HG03520 (cell line): ENCODE measurements around the gene HOXB9.

ENCODE experiments used
- ATAC-seq: cut with Tn5 transposase; IDR thresholded peaks from one replicate; pipeline ENCODE4 v1.9.1; 2021; ENCODE audit warnings: mild to moderate bottlenecking, moderate library complexity; ENCODE audit not compliant: unreplicated experiment

HOXB9 gene

DNA sequence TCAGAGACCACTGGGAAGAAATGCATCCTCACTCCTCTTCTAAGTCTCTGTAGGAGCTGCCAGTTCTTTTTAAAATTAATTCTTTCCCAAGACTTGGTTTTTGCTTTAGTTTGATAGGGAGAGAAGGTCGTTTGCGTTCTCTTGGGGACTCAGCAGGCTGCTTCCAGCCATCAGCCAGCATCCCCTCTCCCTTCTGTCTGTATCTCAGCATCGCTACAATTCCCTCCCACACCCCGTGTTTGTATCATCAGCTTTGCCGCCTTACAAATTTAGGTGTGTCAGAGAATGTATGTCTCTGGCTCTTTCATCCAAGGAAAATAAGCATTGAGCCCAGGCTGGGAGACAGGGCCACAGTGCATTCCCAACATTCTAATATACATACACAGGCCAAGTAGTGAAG, 26.8 kb downstream of the HOXB9 start:
- no peak for ATAC-seq

GRCh38 chr17:48598736-48599135, 27.4 kb downstream of the HOXB9 start:
- ATAC-seq: no peak

DNA sequence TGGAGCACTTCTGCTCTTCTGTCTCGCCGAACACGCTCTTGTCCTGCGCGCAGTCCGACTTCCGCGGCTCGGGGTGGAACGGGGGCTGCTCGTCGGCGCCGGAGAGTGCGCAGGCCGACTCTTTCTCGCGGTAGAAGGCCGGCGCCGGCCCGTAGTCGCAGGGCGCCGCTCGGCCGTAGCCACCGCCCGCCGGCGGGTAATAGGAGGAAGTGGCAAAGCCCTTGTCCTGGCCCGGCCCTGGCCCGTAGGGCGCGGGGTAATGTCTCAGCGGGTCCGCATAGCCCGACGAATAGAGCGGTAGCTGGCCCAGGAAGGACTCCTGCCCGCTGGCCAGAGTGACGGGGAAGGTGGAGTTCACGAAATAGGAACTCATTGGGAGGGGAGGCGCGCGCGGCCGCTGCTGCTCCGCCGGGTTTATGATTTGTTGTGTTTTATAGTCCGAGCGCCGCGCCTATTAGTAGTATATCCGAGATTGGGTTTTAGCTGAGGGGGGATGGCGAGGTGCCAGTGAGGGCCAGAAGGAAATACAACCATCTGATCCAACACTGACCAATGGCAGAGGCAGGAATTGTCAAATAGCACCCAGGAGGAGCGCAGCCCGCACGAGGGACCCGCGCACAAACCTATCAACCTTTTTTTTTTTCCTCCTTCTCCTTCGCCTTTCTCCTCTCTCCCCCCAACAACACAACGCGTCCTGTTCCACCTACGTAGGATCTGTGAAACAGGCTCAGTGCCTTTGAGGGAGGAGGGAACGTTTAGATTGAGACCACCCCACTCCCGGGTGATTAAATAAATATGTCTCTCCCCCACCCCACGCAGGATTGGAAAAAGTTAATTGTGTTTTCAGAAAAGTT, 28.2 kb downstream of the HOXB9 start:
- no peak for ATAC-seq

- ATAC-seq: no peak
These were observed 28.7 kb downstream of the HOXB9 start for GRCh38 chr17:48597528-48597777.

DNA sequence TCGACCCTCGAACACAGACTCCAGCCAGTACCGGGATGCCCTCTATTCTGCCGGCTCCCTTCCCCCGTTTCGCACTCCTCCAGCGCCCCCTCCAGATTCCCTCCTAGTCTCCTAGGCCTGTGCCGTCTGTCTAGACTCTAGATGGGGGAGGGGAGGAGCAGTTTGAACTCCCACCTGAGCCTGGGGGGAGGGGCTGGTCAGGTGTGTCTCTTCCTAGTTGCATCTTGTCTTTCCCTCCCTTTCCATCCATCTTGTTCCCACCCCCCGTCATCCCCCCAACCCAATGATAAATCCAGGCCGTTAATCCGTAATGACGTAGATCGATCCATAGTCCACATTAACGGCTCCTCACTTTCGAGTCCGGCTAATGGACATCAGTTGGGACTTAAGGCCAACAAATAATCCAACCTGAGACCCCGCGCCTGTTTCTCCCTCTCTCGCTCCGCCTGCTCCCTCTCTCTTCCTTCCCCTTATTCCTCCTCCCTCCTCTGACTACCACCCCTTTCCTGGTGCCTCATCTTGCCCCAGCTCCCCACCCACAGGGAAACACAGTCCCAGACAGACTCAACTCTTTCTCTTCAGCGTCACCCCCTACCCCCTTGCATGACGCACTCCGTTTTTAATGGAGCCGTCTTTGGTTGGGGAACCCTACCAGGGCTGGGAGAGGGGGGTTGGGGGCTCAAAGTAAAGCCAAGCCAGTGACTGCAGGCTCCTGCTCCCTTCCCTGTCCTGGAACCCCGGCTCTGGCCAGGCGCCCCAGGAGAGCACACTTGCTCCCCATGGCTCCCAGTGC, 29.2 kb downstream of the HOXB9 start:
- no peak for ATAC-seq

- ATAC-seq: no peak
These were observed 30.0 kb downstream of the HOXB9 start for GRCh38 chr17:48596000-48596734.

DNA sequence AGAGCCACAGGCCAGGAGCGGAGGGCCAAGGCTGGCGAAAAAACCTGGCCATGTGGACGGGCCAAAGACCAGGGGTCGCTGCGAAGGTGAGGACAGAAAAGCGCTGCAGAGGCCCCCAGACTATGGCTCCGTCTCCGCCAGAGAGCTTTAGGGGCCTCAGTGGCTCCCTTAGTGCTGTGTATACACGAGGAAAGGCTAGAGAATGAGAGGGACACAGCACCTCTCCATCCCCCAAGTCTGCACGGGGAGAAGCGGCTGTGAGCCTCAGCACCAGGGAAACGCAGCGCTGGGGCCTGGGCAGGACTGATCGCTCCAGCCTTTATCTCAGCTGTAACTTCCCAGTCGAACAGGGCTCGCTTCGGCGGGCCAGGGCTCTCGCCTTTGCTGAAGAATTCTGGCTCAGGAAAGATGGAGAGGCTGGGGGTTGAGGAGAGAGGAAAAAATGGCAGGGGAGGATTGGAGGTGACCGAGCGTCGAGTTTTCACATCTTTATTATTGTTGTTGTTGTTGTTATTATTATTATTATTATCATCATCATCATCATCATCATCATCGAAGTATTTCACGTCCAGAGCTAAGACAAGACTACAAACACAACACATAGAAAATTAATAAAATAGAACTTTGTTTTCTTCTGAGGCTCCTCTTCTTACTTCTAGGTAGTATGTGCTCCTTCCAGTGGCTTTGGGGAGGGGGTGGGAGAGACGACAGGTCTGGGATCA, 30.7 kb downstream of the HOXB9 start:
- ATAC-seq: no peak

- ATAC-seq: no peak
These were observed 31.4 kb downstream of the HOXB9 start for GRCh38 chr17:48594538-48595277.

GRCh38 chr17:48593840-48594537, 32.2 kb downstream of the HOXB9 start:
- no peak for ATAC-seq

GRCh38 chr17:48593126-48593829, 32.9 kb downstream of the HOXB9 start, which contains the start of gene HOXB5:
HOXB5 (minus strand) TSS chr17:48593779; CDS start chr17:48593682, 97 bp downstream.
- no peak for ATAC-seq

DNA sequence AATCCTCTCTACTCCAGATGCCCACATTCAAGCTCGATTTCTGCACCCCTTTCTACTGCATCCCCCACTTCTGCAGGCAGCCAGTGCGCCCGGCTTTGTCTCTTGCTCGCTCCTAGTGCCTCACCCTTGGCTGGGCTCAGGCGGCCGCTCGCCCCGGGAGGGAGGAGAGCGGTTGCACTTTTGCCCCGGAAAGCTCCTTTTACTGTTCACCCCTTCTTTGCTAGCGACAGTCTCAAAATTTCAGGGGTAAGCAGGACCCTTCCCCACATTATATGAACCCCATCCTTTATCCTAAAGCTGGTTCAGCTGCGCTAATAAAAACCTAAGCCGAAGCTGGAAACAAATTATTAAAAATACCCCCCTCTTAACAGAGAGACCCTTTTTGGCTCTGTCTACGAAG, 33.6 kb downstream of the HOXB9 start:
- no peak for ATAC-seq

GRCh38 chr17:48592057-48592514, 34.1 kb downstream of the HOXB9 start:
- ATAC-seq: no peak

DNA sequence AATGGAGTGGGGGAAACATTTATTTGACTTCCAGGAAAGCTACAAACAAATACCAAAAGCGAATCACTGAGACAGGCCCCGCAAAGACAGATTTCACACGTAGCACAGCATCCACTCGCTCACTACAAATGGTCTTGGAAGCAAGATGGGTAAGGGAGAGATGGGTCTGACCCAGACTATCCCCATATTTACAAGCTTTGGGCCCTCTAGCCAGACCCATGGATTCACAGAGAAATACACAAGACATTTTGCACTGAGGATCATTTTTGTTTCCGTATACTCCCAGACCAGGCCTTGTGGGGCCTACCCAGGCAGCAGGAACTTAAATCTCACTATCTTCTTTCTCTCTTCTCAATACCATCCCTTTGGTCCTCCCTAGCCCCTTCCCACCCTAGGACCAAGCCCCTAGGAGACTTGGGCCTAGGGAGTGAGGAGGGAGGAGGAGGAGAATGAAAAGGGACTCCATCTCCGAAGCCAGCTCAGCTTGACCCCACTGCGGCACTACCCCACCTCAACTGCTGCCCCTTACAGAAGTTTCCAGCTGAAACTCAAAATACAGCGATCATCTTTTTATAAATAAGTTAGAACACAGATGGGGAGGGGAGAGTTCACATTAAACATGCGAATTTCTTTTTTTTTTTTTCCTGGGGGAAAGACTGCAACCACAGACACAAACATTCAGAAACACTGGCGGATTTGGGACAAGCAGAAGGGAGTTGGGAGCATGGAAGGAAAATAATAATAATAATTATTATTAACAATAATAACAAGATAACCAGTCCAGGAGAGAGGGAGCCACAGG, 34.7 kb downstream of the HOXB9 start:
- ATAC-seq: no peak

- no peak for ATAC-seq
These were observed 35.5 kb downstream of the HOXB9 start for GRCh38 chr17:48590607-48591161.

DNA sequence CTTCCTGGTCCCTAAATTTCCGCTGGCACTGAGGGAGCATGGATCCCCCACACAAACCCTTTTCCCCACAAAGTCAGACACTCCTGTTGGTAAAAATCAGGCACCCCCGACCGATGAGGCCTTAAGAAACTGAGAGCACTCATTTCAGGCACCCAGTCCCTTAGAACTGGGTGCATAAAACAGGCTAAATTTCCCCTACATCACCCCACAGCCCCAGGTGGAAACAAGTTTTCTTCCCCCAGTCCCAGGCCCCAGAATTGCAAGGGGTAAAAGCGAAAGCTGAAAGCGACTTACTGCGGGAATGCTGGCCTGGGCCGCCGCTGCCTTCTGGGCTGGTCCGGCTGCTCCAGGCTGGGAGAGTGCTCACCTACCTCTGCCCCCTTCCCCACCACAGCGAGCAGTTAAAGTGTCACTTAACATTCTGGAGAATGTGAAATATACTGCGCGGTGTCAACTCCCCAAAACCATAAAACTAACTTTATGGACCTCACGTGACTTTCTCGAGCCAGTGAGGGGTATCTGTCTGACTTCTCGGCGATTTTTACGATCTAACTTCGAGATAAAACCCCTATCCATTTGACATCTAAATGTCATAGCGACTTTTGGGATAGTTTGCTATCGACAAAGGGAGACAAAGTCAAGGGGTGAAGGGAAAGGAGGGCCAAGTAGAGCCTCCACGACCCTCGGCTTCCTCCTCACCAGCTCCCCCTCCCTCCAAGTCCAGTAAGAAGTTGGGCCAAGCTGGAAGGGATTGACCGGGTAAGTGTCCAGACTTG, 36.1 kb downstream of the HOXB9 start, which contains the start of gene HOXB3:
Gene HOXB3 (minus strand): TSS at position 411 of the 776 bp plus-strand sequence. CDS start 37,767 bp downstream, outside the sequence.
- ATAC-seq: no peak

DNA sequence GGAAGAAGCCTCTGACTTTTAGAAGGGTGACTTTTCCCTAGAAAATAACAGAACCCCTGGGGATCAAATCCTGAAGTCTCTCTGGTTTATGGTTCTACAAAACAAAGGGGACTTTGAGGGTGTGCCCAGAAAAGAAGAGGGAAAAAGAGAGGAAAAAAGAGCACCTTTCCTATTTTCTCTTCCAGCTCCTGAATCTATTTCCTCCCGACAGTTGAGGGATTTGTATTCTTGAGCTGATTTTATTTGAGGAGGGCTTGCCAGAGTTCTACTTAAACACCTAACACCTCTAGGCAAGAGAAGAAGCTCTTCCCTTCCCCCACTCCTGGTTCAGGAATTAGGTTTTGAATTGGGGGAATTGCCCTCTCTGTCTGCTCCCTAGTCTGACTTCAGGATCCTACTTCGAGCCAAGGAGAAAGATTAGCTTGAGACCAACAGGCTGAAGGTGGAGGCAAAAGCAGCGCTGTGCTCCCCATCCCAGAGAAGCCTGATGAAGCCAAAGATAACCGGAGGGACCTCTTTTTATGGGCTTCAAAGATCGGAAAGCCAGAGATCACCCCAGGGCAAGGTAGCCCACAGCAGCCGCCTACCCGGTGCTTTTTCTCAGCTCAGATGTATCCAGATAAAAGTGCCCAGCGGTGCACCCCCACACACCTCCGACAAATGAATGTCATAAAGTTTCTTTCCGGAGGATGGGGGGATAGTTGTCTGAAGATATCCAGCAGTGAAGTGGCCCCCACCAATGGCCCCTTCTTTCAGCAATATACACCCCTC, 36.9 kb downstream of the HOXB9 start:
- ATAC-seq: no peak
